Breast epithelium (tissue), 3 donors: Measurements from ENCODE around the gene GRAMD2A.

Source experiments
- POLR2A ChIP-seq: fragments of 450-650 bp; IDR thresholded peaks from one replicate; pipeline ENCODE4 v1.6.1; 2016; ENCODE audit warnings: antibody characterized with exemption, mild to moderate bottlenecking, moderate library complexity
- POLR2AphosphoS5 ChIP-seq, 3 donors: sonication (generic); formaldehyde crosslinking; IDR thresholded peaks; one replicate each; pipeline ENCODE4 v1.6.1; 2017; ENCODE audit warnings: antibody characterized with exemption in 3 of 3
- TF ChIP-seq, protein P1 (sequence below), 3 donors: fragments of 450-650 bp; IDR thresholded peaks; one replicate each; pipeline ENCODE4 v1.5.1; 2016 to 2017; ENCODE audit warnings: antibody characterized with exemption in 3 of 3, mild to moderate bottlenecking in 3 of 3, moderate library complexity in 3 of 3

DNA sequence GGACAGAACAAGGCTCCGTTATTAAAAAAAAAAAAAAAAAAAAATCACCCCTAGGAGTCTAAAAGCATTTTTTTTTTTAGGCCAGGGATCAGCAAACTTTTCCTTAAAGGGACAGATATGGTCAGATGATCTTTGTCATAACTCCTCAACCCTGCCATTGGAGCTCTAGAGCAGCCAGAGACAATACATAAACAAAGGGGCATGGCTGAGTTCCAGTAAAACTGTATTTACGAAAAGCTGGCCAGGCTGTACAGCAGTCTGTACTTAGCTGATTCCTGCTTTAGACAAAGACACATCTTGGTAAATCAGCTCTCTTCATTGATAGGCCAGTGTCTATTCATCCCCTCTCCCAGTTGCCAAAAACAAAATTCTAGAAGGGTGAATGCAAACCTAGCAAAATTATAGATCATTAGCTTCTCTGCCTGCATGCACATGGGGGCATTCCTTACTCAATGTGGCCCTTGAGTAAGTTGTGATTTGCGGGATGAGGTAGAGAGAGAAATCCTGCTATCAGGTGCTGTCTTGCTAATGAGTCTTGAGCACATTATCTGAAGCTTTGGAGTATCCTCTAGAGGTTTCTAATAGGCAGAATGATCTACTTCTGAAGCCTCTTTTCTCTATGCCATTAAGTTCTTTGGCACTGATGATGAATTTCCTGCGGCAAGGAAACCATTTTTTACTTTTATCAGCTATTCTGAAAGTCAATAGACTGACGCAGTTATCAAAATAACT lies 44.2 kb downstream of the GRAMD2A start:
- no peak for TF ChIP-seq POLR2AphosphoS5 (IDR thresholded peaks at IDR 0.05)
- TF ChIP-seq, protein P1, sequence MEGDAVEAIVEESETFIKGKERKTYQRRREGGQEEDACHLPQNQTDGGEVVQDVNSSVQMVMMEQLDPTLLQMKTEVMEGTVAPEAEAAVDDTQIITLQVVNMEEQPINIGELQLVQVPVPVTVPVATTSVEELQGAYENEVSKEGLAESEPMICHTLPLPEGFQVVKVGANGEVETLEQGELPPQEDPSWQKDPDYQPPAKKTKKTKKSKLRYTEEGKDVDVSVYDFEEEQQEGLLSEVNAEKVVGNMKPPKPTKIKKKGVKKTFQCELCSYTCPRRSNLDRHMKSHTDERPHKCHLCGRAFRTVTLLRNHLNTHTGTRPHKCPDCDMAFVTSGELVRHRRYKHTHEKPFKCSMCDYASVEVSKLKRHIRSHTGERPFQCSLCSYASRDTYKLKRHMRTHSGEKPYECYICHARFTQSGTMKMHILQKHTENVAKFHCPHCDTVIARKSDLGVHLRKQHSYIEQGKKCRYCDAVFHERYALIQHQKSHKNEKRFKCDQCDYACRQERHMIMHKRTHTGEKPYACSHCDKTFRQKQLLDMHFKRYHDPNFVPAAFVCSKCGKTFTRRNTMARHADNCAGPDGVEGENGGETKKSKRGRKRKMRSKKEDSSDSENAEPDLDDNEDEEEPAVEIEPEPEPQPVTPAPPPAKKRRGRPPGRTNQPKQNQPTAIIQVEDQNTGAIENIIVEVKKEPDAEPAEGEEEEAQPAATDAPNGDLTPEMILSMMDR (IDR thresholded peaks at IDR 0.05), result no peak
- no peak for TF ChIP-seq POLR2A
